Panc1 (cell line): ENCODE results near the gene RGS3. TPM values are rescaled to one million over a fixed set of nuclear protein-coding genes. Genes with fewer than 3 reads are reported as not detected.

ENCODE experiments used
- ATAC-seq: fragments of 200-7000 bp; cut with Tn5 transposase; 2 replicates; pipeline ENCODE4 v1.9.1; 2020; ENCODE audit warnings: mild to moderate bottlenecking, moderate library complexity
- BruUV-seq: library from RNA; stranded (reverse); fragments of 400-500 nt; replicated peaks from 2 replicates; lab custom pipeline; 2021; lab: Mats Ljungman, UMichigan
- CTCF ChIA-PET: fragments of 300-600 bp; sonication (Branson Sonifier 250); formaldehyde crosslinking; loops from one replicate; lab custom pipeline; 2022; ENCODE audit warnings: antibody characterized with exemption; lab: Charles Lee
- POLR2A ChIA-PET: fragments of 300-600 bp; sonication (Branson Sonifier 250); formaldehyde crosslinking; loops from one replicate; lab custom pipeline; 2022; ENCODE audit warnings: antibody characterized with exemption; lab: Charles Lee
- DNase-seq: peaks from one replicate; pipeline ENCODE4 v3.0.0-alpha.2; 2010; ENCODE audit warnings: low read depth, low spot score
- H3K27ac ChIP-seq: 2 replicates; pipeline ENCODE4 v1.5.1; 2011; ENCODE audit warnings: mild to moderate bottlenecking, low read length, inconsistent platforms
- H3K27me3 ChIP-seq: fragments of 200-500 bp; sonication (Bioruptor generic); 2 replicates; pipeline ENCODE4 v1.6.0; 2014; ENCODE audit warnings: low read length, inconsistent platforms; ENCODE audit not compliant: control insufficient read depth, insufficient read depth
- H3K36me3 ChIP-seq: fragments of 200-500 bp; sonication (Bioruptor generic); 2 replicates; pipeline ENCODE4 v1.5.1; 2014; ENCODE audit warnings: inconsistent platforms, mild to moderate bottlenecking, low read length, moderate library complexity; ENCODE audit not compliant: control insufficient read depth, insufficient read depth
- H3K4me1 ChIP-seq: 2 replicates; pipeline ENCODE4 v1.5.1; 2011; ENCODE audit warnings: inconsistent platforms, mild to moderate bottlenecking, low read length, moderate library complexity; ENCODE audit not compliant: control insufficient read depth, insufficient read depth
- H3K4me3 ChIP-seq, 2 experiments: 2 replicates each; pipeline ENCODE4 v1.5.1; 2011 to 2012; ENCODE audit warnings: low read depth in 2 of 2, low read length in 2 of 2, mild to moderate bottlenecking in 2 of 2, inconsistent platforms in 1 of 2, moderate library complexity in 1 of 2
- H3K9me3 ChIP-seq: fragments of 200-500 bp; sonication (Bioruptor generic); 2 replicates; pipeline ENCODE4 v1.5.1; 2014; ENCODE audit warnings: low read depth, mild to moderate bottlenecking, inconsistent platforms, low read length, moderate library complexity; ENCODE audit not compliant: control insufficient read depth, insufficient read depth
- POLR2AphosphoS5 ChIP-seq: IDR thresholded peaks from 2 replicates; pipeline ENCODE4 v1.6.1; 2012; ENCODE audit warnings: mild to moderate bottlenecking, low read depth, low read length, moderate library complexity
- SIN3A ChIP-seq: IDR thresholded peaks from 2 replicates; pipeline ENCODE4 v1.6.1; 2012; ENCODE audit warnings: low read depth, mild to moderate bottlenecking, low read length, moderate library complexity, borderline replicate concordance; ENCODE audit not compliant: insufficient read depth
- TCF7L2 ChIP-seq: IDR thresholded peaks from 2 replicates; pipeline ENCODE4 v1.6.1; 2011; ENCODE audit warnings: mild to moderate bottlenecking, low read depth, low read length, inconsistent platforms
- in situ Hi-C: cut with HindIII; loops from 2 replicates; pipeline ENCODE4 v1.10.0; 2016; ENCODE audit warnings: low sequenced_read_pairs, low pct_unique_long_range_greater_than_20kb
- intact Hi-C: fragments of 100-400 bp; cut with micrococcal nuclease; formaldehyde crosslinking; loops from one replicate; pipeline ENCODE4 v1.10.0; 2022; ENCODE audit not compliant: unreplicated experiment
- total RNA-seq: library from RNA; stranded (reverse); gene quantifications from one replicate; pipeline ENCODE4 v1.2.1, GENCODE V29; 2021; ENCODE audit not compliant: unreplicated experiment
- TF ChIP-seq, protein P1 (sequence below), 2 experiments: IDR thresholded peaks; 2 replicates each; pipeline ENCODE4 v1.6.1; 2011 to 2012; ENCODE audit warnings: low read depth in 2 of 2, control low read depth in 1 of 2, low read length in 1 of 2, mild to moderate bottlenecking in 1 of 2, moderate library complexity in 1 of 2; ENCODE audit not compliant: insufficient read depth in 1 of 2
- TF ChIP-seq, protein P2 (sequence below): fragments of 450-650 bp; IDR thresholded peaks from 2 replicates; pipeline ENCODE4 v1.5.1; 2017; ENCODE audit warnings: mild to moderate bottlenecking

RGS3 gene
- total RNA-seq, 1 experiment from 2014 or later = 15.1 TPM

DNA sequence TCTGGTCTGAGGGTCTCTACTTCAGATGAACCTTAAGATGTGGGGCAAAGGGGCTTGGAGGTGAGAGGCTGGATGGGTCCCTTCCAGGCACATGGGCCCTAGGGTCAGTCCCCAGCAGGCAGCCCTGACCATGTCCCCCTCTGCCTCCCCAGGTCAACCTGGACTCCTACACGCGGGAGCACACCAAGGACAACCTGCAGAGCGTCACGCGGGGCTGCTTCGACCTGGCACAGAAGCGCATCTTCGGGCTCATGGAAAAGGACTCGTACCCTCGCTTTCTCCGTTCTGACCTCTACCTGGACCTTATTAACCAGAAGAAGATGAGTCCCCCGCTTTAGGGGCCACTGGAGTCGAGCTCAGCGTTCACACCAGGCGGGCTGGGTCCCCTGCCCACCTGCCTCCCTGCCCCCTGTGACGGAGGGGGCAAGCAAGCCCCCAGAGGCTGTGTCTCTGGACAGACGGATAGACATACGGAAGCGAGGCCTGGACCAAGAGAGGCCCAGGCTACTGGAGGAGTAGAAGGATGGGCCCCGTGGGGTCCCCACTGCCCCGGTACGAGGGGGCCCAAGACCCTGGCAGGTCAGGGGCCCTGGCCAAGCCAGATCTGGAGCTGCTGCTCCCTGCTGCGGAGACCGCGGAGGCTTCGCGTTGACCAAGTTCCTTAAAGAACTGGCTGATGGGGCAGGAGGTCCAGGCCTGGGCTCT is 133.2 kb downstream of the RGS3 start:
- H3K4me3 ChIP-seq = no peak overlapping the region
- in situ Hi-C loops (no loop called here), intact Hi-C loops (no loop called here)
- no peaks in the 10 kb centered on the region for H3K27me3 ChIP-seq
- no peak for DNase-seq
- ChIA-PET POLR2A (no interaction called here), CTCF (no interaction called here)
- no peak overlapping the region for H3K27ac ChIP-seq
- TF ChIP-seq, protein P1, sequence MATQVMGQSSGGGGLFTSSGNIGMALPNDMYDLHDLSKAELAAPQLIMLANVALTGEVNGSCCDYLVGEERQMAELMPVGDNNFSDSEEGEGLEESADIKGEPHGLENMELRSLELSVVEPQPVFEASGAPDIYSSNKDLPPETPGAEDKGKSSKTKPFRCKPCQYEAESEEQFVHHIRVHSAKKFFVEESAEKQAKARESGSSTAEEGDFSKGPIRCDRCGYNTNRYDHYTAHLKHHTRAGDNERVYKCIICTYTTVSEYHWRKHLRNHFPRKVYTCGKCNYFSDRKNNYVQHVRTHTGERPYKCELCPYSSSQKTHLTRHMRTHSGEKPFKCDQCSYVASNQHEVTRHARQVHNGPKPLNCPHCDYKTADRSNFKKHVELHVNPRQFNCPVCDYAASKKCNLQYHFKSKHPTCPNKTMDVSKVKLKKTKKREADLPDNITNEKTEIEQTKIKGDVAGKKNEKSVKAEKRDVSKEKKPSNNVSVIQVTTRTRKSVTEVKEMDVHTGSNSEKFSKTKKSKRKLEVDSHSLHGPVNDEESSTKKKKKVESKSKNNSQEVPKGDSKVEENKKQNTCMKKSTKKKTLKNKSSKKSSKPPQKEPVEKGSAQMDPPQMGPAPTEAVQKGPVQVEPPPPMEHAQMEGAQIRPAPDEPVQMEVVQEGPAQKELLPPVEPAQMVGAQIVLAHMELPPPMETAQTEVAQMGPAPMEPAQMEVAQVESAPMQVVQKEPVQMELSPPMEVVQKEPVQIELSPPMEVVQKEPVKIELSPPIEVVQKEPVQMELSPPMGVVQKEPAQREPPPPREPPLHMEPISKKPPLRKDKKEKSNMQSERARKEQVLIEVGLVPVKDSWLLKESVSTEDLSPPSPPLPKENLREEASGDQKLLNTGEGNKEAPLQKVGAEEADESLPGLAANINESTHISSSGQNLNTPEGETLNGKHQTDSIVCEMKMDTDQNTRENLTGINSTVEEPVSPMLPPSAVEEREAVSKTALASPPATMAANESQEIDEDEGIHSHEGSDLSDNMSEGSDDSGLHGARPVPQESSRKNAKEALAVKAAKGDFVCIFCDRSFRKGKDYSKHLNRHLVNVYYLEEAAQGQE (IDR thresholded peaks at IDR 0.05; ENCODE audit: insufficient read depth in 1 of 2, low read depth in 2 of 2, low read length in 1 of 2) = no peak
- TF ChIP-seq, protein P2, sequence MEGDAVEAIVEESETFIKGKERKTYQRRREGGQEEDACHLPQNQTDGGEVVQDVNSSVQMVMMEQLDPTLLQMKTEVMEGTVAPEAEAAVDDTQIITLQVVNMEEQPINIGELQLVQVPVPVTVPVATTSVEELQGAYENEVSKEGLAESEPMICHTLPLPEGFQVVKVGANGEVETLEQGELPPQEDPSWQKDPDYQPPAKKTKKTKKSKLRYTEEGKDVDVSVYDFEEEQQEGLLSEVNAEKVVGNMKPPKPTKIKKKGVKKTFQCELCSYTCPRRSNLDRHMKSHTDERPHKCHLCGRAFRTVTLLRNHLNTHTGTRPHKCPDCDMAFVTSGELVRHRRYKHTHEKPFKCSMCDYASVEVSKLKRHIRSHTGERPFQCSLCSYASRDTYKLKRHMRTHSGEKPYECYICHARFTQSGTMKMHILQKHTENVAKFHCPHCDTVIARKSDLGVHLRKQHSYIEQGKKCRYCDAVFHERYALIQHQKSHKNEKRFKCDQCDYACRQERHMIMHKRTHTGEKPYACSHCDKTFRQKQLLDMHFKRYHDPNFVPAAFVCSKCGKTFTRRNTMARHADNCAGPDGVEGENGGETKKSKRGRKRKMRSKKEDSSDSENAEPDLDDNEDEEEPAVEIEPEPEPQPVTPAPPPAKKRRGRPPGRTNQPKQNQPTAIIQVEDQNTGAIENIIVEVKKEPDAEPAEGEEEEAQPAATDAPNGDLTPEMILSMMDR = no peak
- no peak for TF ChIP-seq TCF7L2
- no peak for TF ChIP-seq POLR2AphosphoS5
- no peak for TF ChIP-seq SIN3A
- no TSS peak for BruUV-seq
- no peaks in the 10 kb centered on the region for H3K9me3 ChIP-seq
- no peaks in the 10 kb centered on the region for H3K36me3 ChIP-seq
- H3K4me1 ChIP-seq = peaks cover 5% of the 10 kb centered on the region
- ATAC-seq = no peak

DNA sequence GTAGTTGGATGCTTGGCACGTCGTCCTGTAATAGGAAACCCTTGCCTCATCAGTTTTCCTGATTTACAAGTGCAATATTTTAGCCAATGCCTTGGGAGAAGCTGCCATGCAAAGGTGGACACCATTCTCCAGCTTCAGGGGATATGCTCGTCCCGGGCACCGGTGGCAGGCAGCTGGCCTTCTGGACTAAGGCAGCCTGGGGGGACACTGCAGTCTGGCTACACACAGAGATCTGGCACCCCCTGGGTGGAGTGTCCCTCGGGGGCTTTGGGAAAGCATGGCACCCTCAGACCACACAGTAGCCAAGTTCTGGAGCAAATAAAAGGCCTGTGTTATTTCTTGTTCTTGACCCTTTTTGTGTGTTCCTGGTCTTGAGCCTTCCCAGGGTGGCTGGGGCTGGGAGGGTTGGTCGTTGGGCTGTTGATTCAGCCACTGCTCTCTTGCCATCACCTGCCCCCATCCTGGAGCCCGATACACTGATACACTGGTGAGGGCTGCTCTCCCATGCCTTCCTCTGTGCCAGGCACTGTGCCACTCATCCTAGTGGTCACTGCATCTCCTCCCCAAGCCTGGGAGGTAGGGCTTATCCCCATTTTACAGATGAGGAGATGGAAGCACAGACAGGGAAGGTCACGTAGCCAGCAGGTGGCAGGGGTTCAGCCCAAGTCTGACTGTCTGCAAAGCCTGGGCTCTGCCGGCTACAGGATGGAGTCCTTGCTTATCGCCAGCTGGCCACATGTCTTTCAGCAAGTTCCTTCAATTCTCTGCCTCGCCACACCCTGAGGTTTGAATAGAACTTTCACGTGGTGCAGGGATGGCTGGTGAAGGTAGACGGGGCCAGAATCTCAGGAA is 134.1 kb downstream of the RGS3 start:
- in situ Hi-C loops (no loop called here), intact Hi-C loops (no loop called here)
- no peak for TF ChIP-seq SIN3A
- no peak overlapping the region for H3K4me3 ChIP-seq
- DNase-seq = no peak
- H3K9me3 ChIP-seq = no peaks in the 10 kb centered on the region
- BruUV-seq = no TSS peak
- ChIA-PET POLR2A (no interaction called here), CTCF (no interaction called here)
- H3K27ac ChIP-seq = no peak overlapping the region
- ATAC-seq = no peak
- no peaks in the 10 kb centered on the region for H3K27me3 ChIP-seq
- H3K4me1 ChIP-seq = peaks cover 5% of the 10 kb centered on the region
- no peaks in the 10 kb centered on the region for H3K36me3 ChIP-seq

DNA sequence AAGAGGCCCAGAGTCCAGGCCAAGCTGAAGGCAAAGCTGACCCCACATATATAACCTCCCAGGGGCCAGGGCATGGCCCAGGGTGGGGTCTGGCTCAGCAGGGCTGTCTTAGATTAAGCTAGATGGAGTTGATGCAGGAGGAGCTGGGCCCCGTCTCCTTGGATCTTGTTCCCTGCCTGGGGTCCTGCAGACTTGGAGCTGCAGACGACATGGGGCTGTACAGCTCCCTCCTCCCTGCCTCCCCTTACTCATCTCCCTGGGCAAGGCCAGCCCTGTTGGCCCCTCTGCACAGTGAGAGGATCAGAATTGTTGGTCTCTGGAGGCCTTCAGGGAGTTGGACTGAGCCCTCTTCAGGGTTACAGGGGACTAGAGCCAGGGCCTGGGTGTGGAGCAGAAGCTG is 134.9 kb downstream of the RGS3 start:
- DNase-seq = no peak

More for the DNA sequence above, 134.9 kb downstream of the RGS3 start:
- BruUV-seq = no TSS peak
- Histone ChIP-seq H3K27ac (no peak overlapping the region), H3K4me1 (peaks cover 3% of the 10 kb centered on the region), H3K27me3 (no peaks in the 10 kb centered on the region), H3K36me3 (no peaks in the 10 kb centered on the region), H3K9me3 (no peaks in the 10 kb centered on the region), H3K4me3 (no peak overlapping the region)
- ATAC-seq = no peak
- ChIA-PET CTCF (no interaction called here), POLR2A (interaction anchor here (0.6 kb wide), 1 partner anchor 233 kb away, joined by 6 read pairs; no protein-coding TSS in a partner anchor)
- in situ Hi-C loops (no loop called here), intact Hi-C loops (no loop called here)
- TF ChIP-seq POLR2AphosphoS5 = no peak
- TF ChIP-seq, protein P2 = no peak
- TF ChIP-seq TCF7L2 = no peak
- TF ChIP-seq SIN3A = no peak
- TF ChIP-seq, protein P1 (IDR thresholded peaks at IDR 0.05; ENCODE audit: insufficient read depth in 1 of 2, low read depth in 2 of 2, low read length in 1 of 2) = no peak
